HCT116 (cell line): ENCODE data around the gene CFAP99. TPM values are rescaled to one million over a fixed set of nuclear protein-coding genes. Genes with fewer than 3 reads are reported as not detected.

ENCODE experiments used
- ATAC-seq: fragments of 200-7000 bp; cut with Tn5 transposase; 2 replicates; pipeline ENCODE4 v1.9.1; 2020; ENCODE audit warnings: mild to moderate bottlenecking, moderate library complexity
- BruUV-seq: library from RNA; stranded (reverse); fragments of 400-500 nt; replicated peaks from 2 replicates; lab custom pipeline; 2021; lab: Mats Ljungman, UMichigan
- CTCF ChIA-PET: fragments of 300-600 bp; sonication (Branson Sonifier 250); formaldehyde crosslinking; loops from one replicate; lab custom pipeline; 2021; ENCODE audit warnings: antibody characterized with exemption; lab: Charles Lee
- POLR2A ChIA-PET: fragments of 300-600, 350-600 bp; sonication (Branson Sonifier 250); formaldehyde crosslinking; loops from one replicate; lab custom pipeline; 2021; ENCODE audit warnings: antibody characterized with exemption; lab: Charles Lee
- RAD21 ChIA-PET, 2 experiments: fragments of 300-600 bp; sonication (Branson Sonifier 250); formaldehyde crosslinking; loops; one replicate each; lab custom pipeline; 2023; ENCODE audit warnings: low total read pairs in 2 of 2; ENCODE audit not compliant: uncharacterized antibody in 2 of 2, unreplicated experiment in 2 of 2, low non-redundant PET in 1 of 2; lab: Charles Lee
- DNase-seq: peaks from one replicate; pipeline ENCODE4 v3.0.0-alpha.2; 2010; ENCODE audit warnings: low read depth, low spot score
- H2AFZ ChIP-seq: fragments of 200-600 bp; shearing (Covaris generic), sonication (generic); 2 replicates; pipeline ENCODE4 v1.6.1; 2017; ENCODE audit warnings: low read depth, mixed run types, mixed read lengths, antibody characterized with exemption, low read length; ENCODE audit not compliant: poor library complexity, severe bottlenecking
- H3K27ac ChIP-seq: 2 replicates; pipeline ENCODE4 v1.5.1; 2012; ENCODE audit warnings: low read depth, low read length
- H3K27me3 ChIP-seq: fragments of 200-600 bp; sonication (generic); 2 replicates; pipeline ENCODE4 v1.6.1; 2016; ENCODE audit warnings: mixed run types, low read length, mixed read lengths; ENCODE audit not compliant: insufficient read depth
- H3K36me3 ChIP-seq, 2 experiments: fragments of 200-500 bp in 1 of 2; fragments of 200-600 bp in 1 of 2; sonication (Bioruptor generic) in 1 of 2; sonication (generic) in 1 of 2; 2 replicates each; pipeline versions ENCODE4 v1.5.1 to v1.6.1; 2014 to 2016; ENCODE audit warnings: low read length in 2 of 2, inconsistent platforms in 1 of 2, mixed read lengths in 1 of 2, mixed run types in 1 of 2; ENCODE audit not compliant: insufficient read depth in 2 of 2, control insufficient read depth in 1 of 2
- H3K4me1 ChIP-seq, 2 experiments: fragments of 200-600 bp in 1 of 2; sonication (generic) in 1 of 2; 2 replicates each; pipeline versions ENCODE4 v1.5.1 to v1.6.1; 2012 to 2017; ENCODE audit warnings: low read length in 2 of 2, inconsistent platforms in 1 of 2, mild to moderate bottlenecking in 1 of 2, mixed read lengths in 1 of 2, mixed run types in 1 of 2, moderate library complexity in 1 of 2; ENCODE audit not compliant: insufficient read depth in 2 of 2, control insufficient read depth in 1 of 2
- H3K4me2 ChIP-seq: fragments of 200-600 bp; sonication (generic); 2 replicates; pipeline ENCODE4 v1.6.1; 2017; ENCODE audit warnings: mixed run types, low read length, mixed read lengths
- H3K4me3 ChIP-seq, 2 experiments: fragments of 200-600 bp in 1 of 2; sonication (generic) in 1 of 2; replicated peaks in 1 of 2; 2 replicates each; pipeline ENCODE4 v1.5.1; 2011 to 2016; ENCODE audit warnings: low read length in 2 of 2, control low read depth in 1 of 2, low read depth in 1 of 2, mild to moderate bottlenecking in 1 of 2, mixed read lengths in 1 of 2, mixed run types in 1 of 2
- H3K79me2 ChIP-seq: fragments of 200-600 bp; sonication (generic); 2 replicates; pipeline ENCODE4 v1.6.1; 2017; ENCODE audit warnings: mild to moderate bottlenecking, mixed run types, low read length, moderate library complexity, mixed read lengths; ENCODE audit not compliant: insufficient read depth
- H3K9ac ChIP-seq: fragments of 200-600 bp; sonication (generic); 2 replicates; pipeline ENCODE4 v1.6.1; 2016; ENCODE audit warnings: low read length, mixed read lengths
- H3K9me2 ChIP-seq: fragments of 200-600 bp; sonication (generic), shearing (Covaris generic); 2 replicates; pipeline ENCODE4 v1.6.1; 2017; ENCODE audit warnings: mixed run types, mild to moderate bottlenecking, moderate library complexity; ENCODE audit not compliant: insufficient read depth
- H3K9me3 ChIP-seq, 2 experiments: fragments of 200-500 bp in 1 of 2; fragments of 200-600 bp in 1 of 2; sonication (Bioruptor generic) in 1 of 2; sonication (generic) in 1 of 2; 2 replicates each; pipeline ENCODE4 v1.6.1; 2014 to 2017; ENCODE audit warnings: low read length in 2 of 2, mixed read lengths in 2 of 2, inconsistent platforms in 1 of 2, low read depth in 1 of 2, mild to moderate bottlenecking in 1 of 2, mixed run types in 1 of 2, moderate library complexity in 1 of 2; ENCODE audit not compliant: control insufficient read depth in 1 of 2, insufficient read depth in 1 of 2
- H4K20me1 ChIP-seq: fragments of 200-600 bp; sonication (generic), shearing (Covaris generic); 2 replicates; pipeline ENCODE4 v1.6.1; 2017; ENCODE audit warnings: mixed run types, mild to moderate bottlenecking, moderate library complexity; ENCODE audit not compliant: insufficient read depth
- CBX3 ChIP-seq: IDR thresholded peaks from 2 replicates; pipeline ENCODE4 v1.6.1; 2012; ENCODE audit warnings: low read depth
- CEBPB ChIP-seq: IDR thresholded peaks from 2 replicates; pipeline ENCODE4 v1.6.1; 2012; ENCODE audit warnings: low read depth
- EGR1 ChIP-seq: IDR thresholded peaks from 2 replicates; pipeline ENCODE4 v1.6.1; 2012; ENCODE audit warnings: low read depth
- ELF1 ChIP-seq: IDR thresholded peaks from 2 replicates; pipeline ENCODE4 v1.6.1; 2012; ENCODE audit warnings: low read depth, borderline replicate concordance
- EZH2 ChIP-seq: fragments of 200-600 bp; sonication (generic); IDR thresholded peaks from 2 replicates; pipeline ENCODE4 v1.6.1; 2017; ENCODE audit warnings: antibody characterized with exemption, mixed run types
- EZH2phosphoT487 ChIP-seq: fragments of 200-600 bp; IDR thresholded peaks from 2 replicates; pipeline ENCODE4 v1.6.1; 2018; ENCODE audit warnings: antibody characterized with exemption, borderline replicate concordance
- FOSL1 ChIP-seq: IDR thresholded peaks from 2 replicates; pipeline ENCODE4 v1.6.1; 2012; ENCODE audit warnings: low read depth
- JUND ChIP-seq: IDR thresholded peaks from 2 replicates; pipeline ENCODE4 v1.6.1; 2012
- POLR2A ChIP-seq: IDR thresholded peaks from 2 replicates; pipeline ENCODE4 v1.7.0; 2011; ENCODE audit warnings: borderline replicate concordance; ENCODE audit not compliant: insufficient read depth, insufficient read length; ENCODE audit errors: extremely low read depth
- RAD21 ChIP-seq: IDR thresholded peaks from 2 replicates; pipeline ENCODE4 v1.6.1; 2012; ENCODE audit warnings: low read depth, mild to moderate bottlenecking
- SIN3A ChIP-seq: IDR thresholded peaks from 2 replicates; pipeline ENCODE4 v1.6.1; 2012; ENCODE audit warnings: low read depth
- SP1 ChIP-seq: IDR thresholded peaks from 2 replicates; pipeline ENCODE4 v1.6.1; 2012; ENCODE audit warnings: low read depth
- SRF ChIP-seq: IDR thresholded peaks from 2 replicates; pipeline ENCODE4 v1.6.1; 2012; ENCODE audit warnings: low read depth
- TCF7L2 ChIP-seq: IDR thresholded peaks from 2 replicates; pipeline ENCODE4 v1.7.0; 2011; ENCODE audit warnings: borderline replicate concordance, inconsistent platforms; ENCODE audit not compliant: insufficient read depth, insufficient read length; ENCODE audit errors: extremely low read depth
- YY1 ChIP-seq: IDR thresholded peaks from 2 replicates; pipeline ENCODE4 v1.6.1; 2011; ENCODE audit warnings: low read length, low read depth, moderate library complexity, mild to moderate bottlenecking; ENCODE audit not compliant: insufficient replicate concordance; ENCODE audit errors: extremely low read depth
- ZFX ChIP-seq: fragments of 450-650 bp; IDR thresholded peaks from 2 replicates; pipeline ENCODE4 v1.6.1; 2017
- intact Hi-C: fragments of 100-400 bp; cut with micrococcal nuclease; formaldehyde crosslinking; loops from 2 replicates; pipeline ENCODE4 v1.10.0; 2022
- total RNA-seq: library from RNA; stranded (reverse); gene quantifications from one replicate; pipeline ENCODE4 v1.2.1, GENCODE V29; 2021; ENCODE audit not compliant: unreplicated experiment
- TF ChIP-seq, protein P1 (sequence below): IDR thresholded peaks from 2 replicates; pipeline ENCODE4 v1.6.1; 2012
- TF ChIP-seq, protein P2 (sequence below): IDR thresholded peaks from 2 replicates; pipeline ENCODE4 v1.6.1; 2011; ENCODE audit warnings: mild to moderate bottlenecking, low read length, moderate library complexity; ENCODE audit not compliant: insufficient replicate concordance; ENCODE audit errors: extremely low read depth
- TF ChIP-seq, protein P3 (sequence below): IDR thresholded peaks from 2 replicates; pipeline ENCODE4 v1.6.1; 2012
- TF ChIP-seq, protein P4 (sequence below), 3 experiments: fragments of 200-600 bp in 1 of 3; sonication (generic) in 1 of 3; IDR thresholded peaks in 2 of 3; conservative IDR thresholded peaks in 1 of 3; 2 replicates each; pipeline ENCODE4 v1.5.1; 2012 to 2017; ENCODE audit warnings: low read depth in 2 of 3, low read length in 2 of 3, antibody characterized with exemption in 1 of 3, borderline replicate concordance in 1 of 3, control low read depth in 1 of 3, mild to moderate bottlenecking in 1 of 3, mixed read lengths in 1 of 3, mixed run types in 1 of 3, moderate library complexity in 1 of 3; ENCODE audit not compliant: insufficient read depth in 1 of 3

The CFAP99 gene
- total RNA-seq, 1 experiment from 2014 or later, result 0.42 TPM

DNA sequence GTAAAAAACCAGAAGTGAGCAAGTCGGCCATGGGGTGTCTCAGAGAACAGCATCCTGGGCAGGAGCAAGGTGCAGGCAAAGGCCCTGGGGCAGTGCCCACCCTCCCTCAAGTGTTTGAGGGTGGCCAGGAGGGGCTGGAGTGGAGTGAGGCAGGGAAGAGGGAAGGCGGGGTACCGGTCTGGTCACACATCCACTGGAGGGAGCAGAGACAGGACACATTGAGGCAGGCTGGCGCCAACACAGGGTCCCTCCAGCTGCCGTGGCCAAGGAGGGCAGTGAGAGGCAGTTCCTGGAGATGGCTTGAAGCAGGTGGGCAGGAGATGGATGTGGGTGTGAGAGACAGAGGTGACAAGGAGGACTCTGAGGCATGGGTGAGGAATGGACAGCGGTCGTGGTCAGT lies 29.8 kb downstream of the CFAP99 start:
- Histone ChIP-seq H3K4me2 (no peak overlapping the region), H3K36me3 (no peaks in the 10 kb centered on the region), H3K27me3 (no peaks in the 10 kb centered on the region), H3K79me2 (no peaks in the 10 kb centered on the region), H3K4me3 (no peak overlapping the region), H3K9ac (no peak overlapping the region), H3K4me1 (no peaks in the 10 kb centered on the region), H3K9me2 (no peaks in the 10 kb centered on the region), H2AFZ (no peak overlapping the region), H3K27ac (no peak overlapping the region), H3K9me3 (no peaks in the 10 kb centered on the region), H4K20me1 (no peaks in the 10 kb centered on the region)
- no TSS peak for BruUV-seq
- ChIA-PET POLR2A (no interaction called here), RAD21 (interaction anchor here in 1 of 2 experiments (0.6 kb wide), 1 partner anchor 104 kb away, joined by 3 read pairs; no protein-coding TSS in a partner anchor), CTCF (no interaction called here)
- no peak for DNase-seq
- intact Hi-C loops, result no loop called here
- no peak for ATAC-seq
- TF ChIP-seq, protein P1, sequence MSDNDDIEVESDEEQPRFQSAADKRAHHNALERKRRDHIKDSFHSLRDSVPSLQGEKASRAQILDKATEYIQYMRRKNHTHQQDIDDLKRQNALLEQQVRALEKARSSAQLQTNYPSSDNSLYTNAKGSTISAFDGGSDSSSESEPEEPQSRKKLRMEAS, result no peak
- no peak for TF ChIP-seq SRF
- no peak for TF ChIP-seq RAD21
- no peak for TF ChIP-seq CEBPB
- no peak for TF ChIP-seq EGR1
- no peak for TF ChIP-seq POLR2A
- TF ChIP-seq FOSL1, result no peak
- no peak for TF ChIP-seq EZH2phosphoT487
- TF ChIP-seq, protein P2, sequence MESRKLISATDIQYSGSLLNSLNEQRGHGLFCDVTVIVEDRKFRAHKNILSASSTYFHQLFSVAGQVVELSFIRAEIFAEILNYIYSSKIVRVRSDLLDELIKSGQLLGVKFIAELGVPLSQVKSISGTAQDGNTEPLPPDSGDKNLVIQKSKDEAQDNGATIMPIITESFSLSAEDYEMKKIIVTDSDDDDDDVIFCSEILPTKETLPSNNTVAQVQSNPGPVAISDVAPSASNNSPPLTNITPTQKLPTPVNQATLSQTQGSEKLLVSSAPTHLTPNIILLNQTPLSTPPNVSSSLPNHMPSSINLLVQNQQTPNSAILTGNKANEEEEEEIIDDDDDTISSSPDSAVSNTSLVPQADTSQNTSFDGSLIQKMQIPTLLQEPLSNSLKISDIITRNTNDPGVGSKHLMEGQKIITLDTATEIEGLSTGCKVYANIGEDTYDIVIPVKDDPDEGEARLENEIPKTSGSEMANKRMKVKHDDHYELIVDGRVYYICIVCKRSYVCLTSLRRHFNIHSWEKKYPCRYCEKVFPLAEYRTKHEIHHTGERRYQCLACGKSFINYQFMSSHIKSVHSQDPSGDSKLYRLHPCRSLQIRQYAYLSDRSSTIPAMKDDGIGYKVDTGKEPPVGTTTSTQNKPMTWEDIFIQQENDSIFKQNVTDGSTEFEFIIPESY, result no peak
- no peak for TF ChIP-seq SP1
- no peak for TF ChIP-seq ELF1
- no peak for TF ChIP-seq CBX3
- TF ChIP-seq ZFX, result no peak
- no peak for TF ChIP-seq YY1
- no peak for TF ChIP-seq EZH2
- no peak for TF ChIP-seq SIN3A
- TF ChIP-seq, protein P3, sequence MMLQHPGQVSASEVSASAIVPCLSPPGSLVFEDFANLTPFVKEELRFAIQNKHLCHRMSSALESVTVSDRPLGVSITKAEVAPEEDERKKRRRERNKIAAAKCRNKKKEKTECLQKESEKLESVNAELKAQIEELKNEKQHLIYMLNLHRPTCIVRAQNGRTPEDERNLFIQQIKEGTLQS, result no peak
- TF ChIP-seq, protein P4, sequence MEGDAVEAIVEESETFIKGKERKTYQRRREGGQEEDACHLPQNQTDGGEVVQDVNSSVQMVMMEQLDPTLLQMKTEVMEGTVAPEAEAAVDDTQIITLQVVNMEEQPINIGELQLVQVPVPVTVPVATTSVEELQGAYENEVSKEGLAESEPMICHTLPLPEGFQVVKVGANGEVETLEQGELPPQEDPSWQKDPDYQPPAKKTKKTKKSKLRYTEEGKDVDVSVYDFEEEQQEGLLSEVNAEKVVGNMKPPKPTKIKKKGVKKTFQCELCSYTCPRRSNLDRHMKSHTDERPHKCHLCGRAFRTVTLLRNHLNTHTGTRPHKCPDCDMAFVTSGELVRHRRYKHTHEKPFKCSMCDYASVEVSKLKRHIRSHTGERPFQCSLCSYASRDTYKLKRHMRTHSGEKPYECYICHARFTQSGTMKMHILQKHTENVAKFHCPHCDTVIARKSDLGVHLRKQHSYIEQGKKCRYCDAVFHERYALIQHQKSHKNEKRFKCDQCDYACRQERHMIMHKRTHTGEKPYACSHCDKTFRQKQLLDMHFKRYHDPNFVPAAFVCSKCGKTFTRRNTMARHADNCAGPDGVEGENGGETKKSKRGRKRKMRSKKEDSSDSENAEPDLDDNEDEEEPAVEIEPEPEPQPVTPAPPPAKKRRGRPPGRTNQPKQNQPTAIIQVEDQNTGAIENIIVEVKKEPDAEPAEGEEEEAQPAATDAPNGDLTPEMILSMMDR (IDR thresholded peaks at IDR 0.05 in 2 of 3, conservative IDR thresholded peaks at IDR 0.05 in 1 of 3; ENCODE audit: borderline replicate concordance in 1 of 3, insufficient read depth in 1 of 3, low read depth in 2 of 3, low read length in 2 of 3), result no peak
- no peak for TF ChIP-seq TCF7L2
- TF ChIP-seq JUND, result no peak
